Measurements from ENCODE around the gene PTPRD.
"Not testable (repeated sequence)": the region's sequence is repeated elsewhere in the genome, so short reads cannot be mapped to it uniquely, and the experiment has no call there.

The PTPRD gene

GRCh38 chr9:9949978-9950377 lies 662.8 kb downstream of the PTPRD start:
- DNase-seq, result no peak

GRCh38 chr9:9949368-9949767 lies 663.4 kb downstream of the PTPRD start:
- no peak for DNase-seq

- no peak for DNase-seq
Observed at GRCh38 chr9:9945966-9946365, 666.8 kb downstream of the PTPRD start.

- peak; percentile 11 for DNase-seq
Observed at GRCh38 chr9:9942764-9943424, 669.9 kb downstream of the PTPRD start.

GRCh38 chr9:9938432-9938831 lies 674.4 kb downstream of the PTPRD start:
- no peak for DNase-seq

- not testable (repeated sequence) for DNase-seq
Observed at GRCh38 chr9:9931464-9931863, 681.3 kb downstream of the PTPRD start.

GRCh38 chr9:9924376-9924775 lies 688.4 kb downstream of the PTPRD start:
- DNase-seq, result no peak

GRCh38 chr9:9921805-9922204 lies 691.0 kb downstream of the PTPRD start:
- DNase-seq, result no peak

GRCh38 chr9:9920425-9921060 lies 692.3 kb downstream of the PTPRD start:
- DNase-seq, result no peak

GRCh38 chr9:9919174-9919775 lies 693.5 kb downstream of the PTPRD start:
- no peak for DNase-seq

- DNase-seq, result no peak
Observed at GRCh38 chr9:9917400-9917799, 695.4 kb downstream of the PTPRD start.

GRCh38 chr9:9914174-9914573 lies 698.6 kb downstream of the PTPRD start:
- no peak for DNase-seq

- DNase-seq, result no peak
Observed at GRCh38 chr9:9913276-9913832, 699.4 kb downstream of the PTPRD start.

- DNase-seq, result no peak
Observed at GRCh38 chr9:9912459-9912858, 700.3 kb downstream of the PTPRD start.

- DNase-seq, result no peak
Observed at GRCh38 chr9:9905736-9906135, 707.1 kb downstream of the PTPRD start.

- DNase-seq, result no peak
Observed at GRCh38 chr9:9904041-9904440, 708.8 kb downstream of the PTPRD start.

- DNase-seq, result no peak
Observed at GRCh38 chr9:9901624-9902023, 711.2 kb downstream of the PTPRD start.

- DNase-seq, result no peak
Observed at GRCh38 chr9:9893837-9894236, 719.0 kb downstream of the PTPRD start.

GRCh38 chr9:9892217-9892616 lies 720.6 kb downstream of the PTPRD start:
- DNase-seq, result no peak

- no peak for DNase-seq
Observed at GRCh38 chr9:9881692-9882091, 731.1 kb downstream of the PTPRD start.

- no peak for DNase-seq
Observed at GRCh38 chr9:9874270-9874669, 738.5 kb downstream of the PTPRD start.

- no peak for DNase-seq
Observed at GRCh38 chr9:9862235-9862810, 750.5 kb downstream of the PTPRD start.

GRCh38 chr9:9855177-9856078 lies 757.4 kb downstream of the PTPRD start:
- no peak for DNase-seq

Measured in activated T-cell treated with anti-CD3 and anti-CD28 coated beads for 4 hours (primary cell).